Measurements from ENCODE around the gene WNK3.
"Not testable (repeated sequence)": the region's sequence is repeated elsewhere in the genome, so short reads cannot be mapped to it uniquely, and the experiment has no call there.

The WNK3 gene

GRCh38 chrX:54357414-54358377, at the start of gene WNK3:
TSS of gene WNK3 (minus strand) at chrX:54358046.
- FAIRE-seq, result no peak

- no peak for FAIRE-seq
Observed at GRCh38 chrX:54407266-54407665, 49.4 kb upstream of the WNK3 start.

GRCh38 chrX:54397113-54397512, 39.3 kb upstream of the WNK3 start:
- FAIRE-seq, result no peak

GRCh38 chrX:54386314-54386713, 28.5 kb upstream of the WNK3 start:
- no peak for FAIRE-seq

- FAIRE-seq, result not testable (repeated sequence)
Observed at GRCh38 chrX:54384661-54385060, 26.8 kb upstream of the WNK3 start.

GRCh38 chrX:54359408-54359807, 1.6 kb upstream of the WNK3 start:
- FAIRE-seq, result no peak

GRCh38 chrX:54358424-54359211, 772 bp upstream of the WNK3 start:
- FAIRE-seq, result no peak

GRCh38 chrX:54352677-54353076, 5.2 kb downstream of the WNK3 start:
- no peak for FAIRE-seq

GRCh38 chrX:54337383-54337782, 20.5 kb downstream of the WNK3 start:
- FAIRE-seq, result not testable (repeated sequence)

- no peak for FAIRE-seq
Observed at GRCh38 chrX:54325077-54325476, 32.8 kb downstream of the WNK3 start.

- peak; percentile 71 for FAIRE-seq
Observed at GRCh38 chrX:54320067-54320466, 37.8 kb downstream of the WNK3 start.

GRCh38 chrX:54306379-54306778, 51.5 kb downstream of the WNK3 start:
- no peak for FAIRE-seq

GRCh38 chrX:54301516-54301915, 56.3 kb downstream of the WNK3 start:
- FAIRE-seq, result no peak

- FAIRE-seq, result peak; percentile 56
Observed at GRCh38 chrX:54294306-54294705, 63.5 kb downstream of the WNK3 start.

GRCh38 chrX:54292755-54293154, 65.1 kb downstream of the WNK3 start:
- FAIRE-seq, result peak; percentile 77

- FAIRE-seq, result no peak
Observed at GRCh38 chrX:54291758-54292157, 66.1 kb downstream of the WNK3 start.

- no peak for FAIRE-seq
Observed at GRCh38 chrX:54288968-54289367, 68.9 kb downstream of the WNK3 start.

- no peak for FAIRE-seq
Observed at GRCh38 chrX:54288277-54288676, 69.6 kb downstream of the WNK3 start.

- no peak for FAIRE-seq
Observed at GRCh38 chrX:54281676-54282075, 76.2 kb downstream of the WNK3 start.

- no peak for FAIRE-seq
Observed at GRCh38 chrX:54280466-54280865, 77.4 kb downstream of the WNK3 start.

- no peak for FAIRE-seq
Observed at GRCh38 chrX:54271664-54272063, 86.2 kb downstream of the WNK3 start.

GRCh38 chrX:54248309-54248708, 109.5 kb downstream of the WNK3 start:
- FAIRE-seq, result peak; percentile 99

- FAIRE-seq, result peak; percentile 55
Observed at GRCh38 chrX:54246866-54247265, 111.0 kb downstream of the WNK3 start.

- FAIRE-seq, result no peak
Observed at GRCh38 chrX:54238588-54238987, 119.3 kb downstream of the WNK3 start.
